Measurements from ENCODE around the gene SAP30. TPM values are rescaled to one million over a fixed set of nuclear protein-coding genes. Genes with fewer than 3 reads are reported as not detected.

SAP30 gene
- total RNA-seq, 1 experiment from 2014 or later = 20.0 TPM

- no peak for TF ChIP-seq NR3C1 (CRISPR knock-in tag; conservative IDR thresholded peaks at IDR 0.05; ENCODE audit: low read depth)
- TF ChIP-seq ZSCAN18 (CRISPR knock-in tag; IDR thresholded peaks at IDR 0.05) = no peak
- no peak for TF ChIP-seq TEAD4 (CRISPR knock-in tag; IDR thresholded peaks at IDR 0.05)
Observed at GRCh38 chr4:173404296-173404865, 33.6 kb downstream of the SAP30 start (continued).

GRCh38 chr4:173405840-173406606, 35.3 kb downstream of the SAP30 start:
- Mint-ChIP-seq H3K36me3 (no peaks in the 10 kb centered on the region), H3K27me3 (ENCODE audit: low read depth) (no peaks in the 10 kb centered on the region), H3K4me1 (no peaks in the 10 kb centered on the region), H3K9me3 (no peaks in the 10 kb centered on the region), H3K4me3 (no peak overlapping the region), H3K27ac (no peak overlapping the region)
- POLR2A ChIA-PET = no interaction called here
- TF ChIP-seq ZNF396 (CRISPR knock-in tag; IDR thresholded peaks at IDR 0.05; ENCODE audit: borderline replicate concordance) (no peak), IRF1 (CRISPR knock-in tag; IDR thresholded peaks at IDR 0.05) (no peak), OVOL2 (CRISPR knock-in tag; IDR thresholded peaks at IDR 0.05; ENCODE audit: borderline replicate concordance) (no peak), TCF7 (CRISPR knock-in tag; IDR thresholded peaks at IDR 0.05; ENCODE audit: low read depth) (no peak), ZNF219 (CRISPR knock-in tag; IDR thresholded peaks at IDR 0.05; ENCODE audit: borderline replicate concordance) (no peak), SMAD3 (CRISPR knock-in tag; IDR thresholded peaks at IDR 0.05; ENCODE audit: borderline replicate concordance) (no peak), MLX (CRISPR knock-in tag; IDR thresholded peaks at IDR 0.05) (no peak), SOX15 (CRISPR knock-in tag; IDR thresholded peaks at IDR 0.05) (no peak), PRRX2 (CRISPR knock-in tag; IDR thresholded peaks at IDR 0.05) (no peak), FOXJ3 (CRISPR knock-in tag; IDR thresholded peaks at IDR 0.05; ENCODE audit: borderline replicate concordance) (no peak)
- ATAC-seq = no peak
- no peak for DNase-seq (ENCODE audit: low spot score)
- CTCF ChIA-PET = interaction anchor here (0.7 to 1.0 kb wide), 2 partner anchors 14 to 84 kb away, joined by 3 read pairs; no protein-coding TSS in a partner anchor

GRCh38 chr4:173410079-173410478, 39.3 kb downstream of the SAP30 start:
- DNase-seq (ENCODE audit: low spot score) (no peak), ATAC-seq (no peak)
- Mint-ChIP-seq H3K36me3 (no peaks in the 10 kb centered on the region), H3K4me1 (no peaks in the 10 kb centered on the region), H3K27me3 (ENCODE audit: low read depth) (no peaks in the 10 kb centered on the region), H3K27ac (no peak overlapping the region), H3K4me3 (no peak overlapping the region), H3K9me3 (no peaks in the 10 kb centered on the region)
- POLR2A ChIA-PET = no interaction called here
- CTCF ChIA-PET = interaction anchor here (0.6 to 1.1 kb wide), 3 partner anchors 111 to 1288 kb away, joined by 3 to 4 read pairs (median 3); no protein-coding TSS in a partner anchor
- TF ChIP-seq TEAD4 (CRISPR knock-in tag; IDR thresholded peaks at IDR 0.05) = no peak
- no peak for TF ChIP-seq ESRRA (CRISPR knock-in tag; IDR thresholded peaks at IDR 0.05; ENCODE audit: borderline replicate concordance)
- TF ChIP-seq NFYB (CRISPR knock-in tag; conservative IDR thresholded peaks at IDR 0.05; ENCODE audit: low read depth) = no peak
- no peak for TF ChIP-seq USF2 (CRISPR knock-in tag; IDR thresholded peaks at IDR 0.05)
- no peak for TF ChIP-seq CTCF (IDR thresholded peaks at IDR 0.05)
- TF ChIP-seq ZNF423 (CRISPR knock-in tag; IDR thresholded peaks at IDR 0.05) = no peak
- no peak for TF ChIP-seq JAZF1 (CRISPR knock-in tag; IDR thresholded peaks at IDR 0.05)
- no peak for TF ChIP-seq ETV6 (CRISPR knock-in tag; IDR thresholded peaks at IDR 0.05)
- TF ChIP-seq TCF7 (CRISPR knock-in tag; IDR thresholded peaks at IDR 0.05; ENCODE audit: low read depth) = no peak
- no peak for TF ChIP-seq ZNF396 (CRISPR knock-in tag; IDR thresholded peaks at IDR 0.05; ENCODE audit: borderline replicate concordance)
- TF ChIP-seq ZNF532 (CRISPR knock-in tag; IDR thresholded peaks at IDR 0.05; ENCODE audit: borderline replicate concordance) = no peak
- TF ChIP-seq ATF1 (CRISPR knock-in tag; IDR thresholded peaks at IDR 0.05) = no peak
- no peak for TF ChIP-seq ZNF416 (CRISPR knock-in tag; IDR thresholded peaks at IDR 0.05)
